D341Med (cell line): ENCODE measurements around the gene BRCC3.

Experiments
- DNase-seq: peaks from one replicate; pipeline ENCODE4 v3.0.0; 2012; ENCODE audit warnings: low spot score

BRCC3 gene

DNA sequence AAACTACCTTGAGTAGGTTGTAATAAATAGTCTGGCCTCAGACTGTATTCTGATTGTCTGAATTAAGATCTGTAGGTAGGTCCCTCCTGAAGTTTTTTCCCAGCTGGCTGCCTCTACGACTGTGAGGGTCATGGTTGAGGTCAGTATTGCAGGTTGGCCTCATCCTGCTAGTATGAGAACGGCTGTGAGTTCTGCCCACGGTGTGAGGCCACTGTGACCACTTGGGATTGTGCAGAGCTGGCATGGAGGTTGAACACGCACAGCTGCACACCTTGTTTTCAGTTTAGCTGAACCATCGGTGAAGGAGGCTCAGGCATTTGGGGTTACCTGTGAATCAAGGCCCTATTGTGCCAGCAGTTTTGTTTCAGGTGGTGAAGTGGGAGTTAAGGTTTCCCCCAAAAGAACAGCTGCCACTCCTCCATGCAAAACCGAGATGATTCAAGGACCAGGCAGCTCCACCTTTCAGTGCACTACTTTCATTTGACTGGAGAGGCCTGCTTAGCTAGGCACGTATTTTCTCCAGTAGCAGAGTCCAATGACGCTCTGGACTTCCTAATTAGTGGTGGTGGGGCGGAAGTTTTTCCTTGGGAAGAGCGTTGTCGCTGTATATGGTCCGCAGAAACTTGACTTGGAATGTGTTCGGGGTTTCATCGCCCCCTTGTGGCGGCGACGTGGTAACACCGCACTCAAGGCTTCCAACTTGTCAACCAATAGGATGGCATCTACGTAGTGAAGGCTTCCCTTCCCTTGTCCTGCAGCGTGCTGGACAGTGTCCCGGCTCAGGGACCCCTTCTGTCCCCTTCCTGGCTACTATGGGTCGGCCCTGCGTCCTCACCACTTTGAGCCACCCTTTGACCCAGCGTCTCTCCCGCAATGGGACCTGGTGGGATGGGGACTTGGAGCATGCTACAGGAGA, 14.2 kb upstream of the BRCC3 start:
- DNase-seq: peak; percentile 73

DNA sequence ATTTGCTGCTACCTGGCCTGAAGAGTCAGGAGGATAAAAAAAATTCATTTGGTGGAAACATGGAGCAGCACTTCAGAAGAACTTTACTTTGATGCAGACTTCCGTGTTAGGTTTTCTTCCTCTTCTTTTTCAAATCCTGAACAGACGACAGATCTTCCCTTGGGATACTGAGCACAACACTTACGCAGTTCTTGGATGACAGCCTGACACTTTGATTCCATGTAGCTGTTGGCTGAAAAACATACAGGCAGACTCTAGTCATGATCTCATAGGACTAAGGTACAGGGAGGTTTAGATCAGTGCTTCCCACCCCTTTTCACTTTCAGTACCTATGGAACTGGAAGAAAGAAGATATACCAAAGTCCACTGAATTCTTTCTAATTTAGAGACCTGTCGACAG, 9.5 kb upstream of the BRCC3 start:
- DNase-seq: no peak

DNA sequence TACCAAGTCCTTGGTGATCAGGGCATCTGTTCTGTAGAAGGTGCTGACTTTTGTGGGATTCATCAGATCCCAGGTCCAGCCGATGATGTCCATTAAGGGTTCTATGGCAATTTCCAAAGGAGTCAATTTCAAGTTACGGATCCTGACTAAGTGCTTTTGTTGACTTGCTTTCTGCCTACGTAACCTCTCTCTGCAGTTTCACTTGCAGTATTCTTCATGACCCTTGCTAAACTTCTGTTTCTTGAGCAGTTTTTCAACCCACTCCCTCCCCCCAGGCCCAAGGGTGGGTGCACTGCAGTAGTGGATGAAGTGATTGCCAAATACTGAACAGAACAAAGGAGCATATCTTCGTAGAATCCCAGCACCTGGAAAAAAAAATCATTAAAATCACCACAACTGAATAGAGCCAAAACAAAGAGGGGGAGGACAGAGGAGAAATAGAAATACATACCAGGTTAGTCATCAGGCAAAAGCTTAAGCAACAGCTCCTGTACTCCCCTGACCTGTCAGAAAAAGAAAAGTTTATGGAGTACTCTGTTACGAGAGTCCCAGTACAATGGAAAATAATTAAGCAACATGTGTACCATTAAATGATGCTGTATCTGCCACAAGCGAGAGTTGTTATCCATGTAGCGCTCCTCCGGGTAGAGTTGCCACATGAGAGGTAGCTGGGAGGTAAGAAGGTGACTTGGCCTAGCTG, 6.1 kb upstream of the BRCC3 start:
- DNase-seq: no peak

DNA sequence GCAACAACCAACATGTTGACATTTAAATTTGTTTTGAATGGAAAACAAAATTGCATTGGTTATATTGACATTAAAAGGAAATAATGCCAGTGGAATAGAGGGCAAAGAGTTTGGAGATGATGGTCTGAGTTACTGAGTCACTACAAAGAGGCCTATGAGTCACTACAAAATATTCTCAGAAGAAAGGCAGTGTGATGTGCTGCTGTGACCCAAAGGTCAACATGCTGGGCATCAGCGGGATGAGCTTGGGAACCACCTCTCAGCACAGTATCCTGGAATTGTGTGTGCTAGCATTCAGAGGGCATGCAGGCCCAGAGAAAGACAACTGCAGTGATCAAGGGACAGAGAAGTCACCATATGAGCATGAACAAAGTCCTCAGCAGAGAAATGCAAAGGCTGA, 3.1 kb upstream of the BRCC3 start:
- DNase-seq: no peak

DNA sequence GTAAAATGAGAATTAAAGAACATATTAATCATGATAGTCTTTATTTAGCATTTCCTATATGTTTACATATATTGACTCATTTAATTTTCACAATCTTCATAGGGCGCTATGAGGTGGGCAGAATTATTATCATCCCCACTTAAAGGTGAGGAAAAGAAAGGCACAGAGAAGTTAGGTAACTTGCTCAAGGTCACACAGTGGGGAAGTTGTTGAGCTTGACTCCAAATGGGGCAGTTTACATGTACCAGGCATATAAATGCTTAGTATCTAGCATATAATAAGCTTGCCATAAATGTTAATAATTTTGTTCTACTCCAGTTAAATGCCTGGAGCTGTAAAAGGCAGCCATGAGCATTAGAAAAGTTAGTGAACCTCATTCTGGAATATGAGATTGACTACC, 1.9 kb upstream of the BRCC3 start:
- DNase-seq: no peak

DNA sequence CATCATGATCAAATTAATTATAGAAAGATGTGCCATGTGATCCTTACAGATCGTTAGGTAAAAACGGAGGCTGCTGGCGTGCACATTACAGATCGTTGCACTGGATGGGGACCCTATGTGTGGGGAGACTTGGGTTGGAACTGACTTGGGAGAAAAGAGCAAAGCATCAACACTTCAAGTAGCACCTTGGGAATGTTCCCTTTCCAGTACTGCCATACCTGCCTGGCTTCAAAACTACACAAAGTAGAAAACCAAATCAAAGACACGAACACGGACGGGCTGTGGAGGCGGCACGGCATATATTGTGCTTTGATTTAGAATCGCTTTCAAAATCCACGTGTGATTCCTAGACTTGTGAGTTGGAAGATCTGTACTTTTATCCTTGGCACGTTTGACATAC, 1.3 kb upstream of the BRCC3 start:
- DNase-seq: no peak

DNA sequence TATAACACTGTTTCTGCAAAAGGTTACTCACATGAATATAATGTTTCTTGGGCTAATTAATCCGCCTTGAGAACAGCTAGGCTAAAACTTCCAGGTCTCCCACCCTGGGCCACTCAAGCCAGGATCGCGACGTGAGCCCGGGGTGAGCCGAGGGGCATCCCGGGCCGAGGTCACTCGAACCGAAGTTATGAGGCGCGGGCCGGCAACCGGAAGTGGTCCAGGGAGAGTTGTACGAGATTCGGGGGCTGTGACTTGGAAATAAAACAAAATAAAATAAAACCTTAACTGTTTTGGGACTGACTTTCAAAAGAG, 689 bp upstream of the BRCC3 start:
- DNase-seq: peak; percentile 55

DNA sequence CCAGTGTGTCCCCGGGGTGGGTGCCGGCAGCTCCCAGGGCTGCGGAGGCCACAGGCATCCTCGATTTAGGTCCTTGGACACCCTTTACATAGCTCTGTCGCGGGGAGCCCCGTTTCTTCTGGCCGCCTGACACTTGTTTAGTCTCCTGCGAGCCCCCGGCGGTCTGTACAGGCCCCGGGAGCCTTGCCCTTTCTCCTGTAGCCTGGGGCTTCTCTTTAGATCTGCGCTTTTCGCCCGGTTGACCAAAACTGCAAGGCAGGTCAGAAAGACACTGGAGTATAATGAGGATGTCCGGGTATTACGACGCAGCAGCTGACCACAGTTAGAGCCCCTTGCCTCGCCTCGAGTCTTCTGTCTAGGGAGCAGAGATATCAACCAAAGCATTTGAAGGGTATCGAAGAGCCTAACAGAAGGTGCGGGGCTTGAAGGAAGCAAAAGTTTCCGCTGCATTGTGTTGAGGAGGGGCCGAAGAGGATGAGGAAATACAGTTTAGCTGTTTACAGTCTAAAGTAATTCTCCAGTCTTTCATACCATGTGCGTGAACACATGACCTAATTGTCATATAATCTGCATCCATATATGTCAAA, 479 bp downstream of the BRCC3 start:
- no peak for DNase-seq

DNA sequence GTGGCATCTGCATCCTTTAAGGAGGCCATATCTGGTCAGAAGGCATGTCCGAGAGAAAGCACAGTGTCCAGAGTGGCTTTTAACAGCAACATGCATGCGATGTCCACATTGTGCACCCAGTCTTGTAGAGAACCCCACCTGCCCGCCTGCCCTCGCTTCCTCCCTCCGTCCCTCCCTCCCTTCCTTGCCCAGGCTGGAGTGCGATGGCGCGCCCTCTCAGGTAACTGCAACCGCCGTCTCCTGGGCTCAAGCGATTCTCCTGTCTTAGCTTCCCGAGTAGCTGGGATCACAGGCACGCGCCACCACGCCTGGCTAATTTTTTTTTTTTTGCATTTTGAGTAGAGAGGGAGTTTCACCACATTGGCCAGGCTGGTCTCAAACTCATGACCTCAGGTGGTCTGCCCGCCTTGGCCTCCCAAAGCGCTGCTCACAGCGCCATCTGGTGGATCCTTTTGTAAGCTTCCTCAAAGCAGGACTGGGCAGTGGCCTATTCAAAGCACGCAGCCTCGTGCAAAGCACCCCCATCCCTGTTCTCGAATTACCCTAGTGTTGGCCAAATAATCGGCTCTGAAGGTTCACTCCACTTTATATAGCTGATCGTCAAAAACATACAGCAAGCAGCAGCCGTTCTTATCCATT, 15.0 kb downstream of the BRCC3 start:
- DNase-seq: peak; percentile 43

DNA sequence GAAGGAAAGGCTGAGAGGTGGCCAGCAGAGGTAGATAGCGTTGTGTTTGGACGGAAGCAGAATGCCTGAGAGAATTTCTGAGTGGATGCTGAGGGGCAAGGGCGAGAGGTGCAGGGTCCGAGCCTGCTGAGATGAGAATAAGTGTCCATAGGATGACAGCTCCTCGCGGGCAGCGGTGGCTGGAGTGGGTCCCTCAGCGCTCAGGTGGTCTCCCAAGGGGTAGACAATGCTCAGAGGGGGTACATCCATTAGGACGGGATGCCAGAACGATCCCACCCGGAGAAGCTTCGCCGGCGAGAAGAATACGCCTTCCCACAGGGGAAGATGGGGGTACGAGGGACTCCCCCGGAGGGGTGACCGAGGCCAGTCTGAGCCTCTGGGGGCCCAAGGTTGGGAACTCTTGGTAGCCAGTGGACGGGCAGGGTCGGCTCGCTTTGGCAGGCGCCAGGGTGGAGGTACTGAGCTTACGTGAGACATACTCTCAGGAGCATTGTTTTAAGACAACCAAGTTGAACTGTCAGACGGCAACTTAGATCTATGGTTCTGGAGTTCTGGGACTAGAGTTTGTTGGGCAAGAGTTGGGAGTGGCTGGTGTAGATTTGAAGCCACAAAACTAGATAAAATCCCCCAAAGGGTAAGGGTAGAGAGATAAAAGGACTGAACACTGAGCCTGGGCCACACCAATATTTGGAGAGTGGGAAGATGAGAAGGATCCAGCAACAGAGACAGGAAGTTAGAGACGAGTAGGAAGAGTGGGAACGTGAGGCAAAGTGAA, 15.8 kb downstream of the BRCC3 start:
- DNase-seq: no peak

DNA sequence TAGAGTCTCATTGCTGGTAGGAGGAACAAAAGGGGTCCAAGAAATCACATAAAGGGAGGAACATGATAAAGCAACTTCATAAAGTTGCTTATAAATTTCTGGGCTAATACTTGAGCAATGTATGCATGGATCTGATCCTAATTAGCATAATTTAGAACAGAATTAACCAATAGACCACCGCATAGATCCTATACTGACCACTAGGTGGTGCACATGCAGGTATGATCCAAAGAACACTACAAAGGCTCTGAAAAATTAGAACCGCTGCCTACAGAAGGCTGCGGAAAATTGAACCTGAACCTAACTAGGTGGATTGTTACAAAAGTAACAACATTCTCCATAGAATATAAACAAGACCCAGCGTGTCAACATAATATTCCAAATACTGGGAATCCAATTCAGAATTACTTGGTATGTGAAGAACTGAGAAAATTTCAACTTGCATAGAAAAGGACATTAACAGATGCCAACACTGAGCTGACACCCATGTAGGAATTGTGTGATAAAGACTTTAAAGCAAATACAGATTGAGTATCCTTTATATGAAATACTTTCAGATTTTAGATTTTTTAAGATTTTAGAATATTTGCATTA, 23.3 kb downstream of the BRCC3 start:
- DNase-seq: peak; percentile 38

DNA sequence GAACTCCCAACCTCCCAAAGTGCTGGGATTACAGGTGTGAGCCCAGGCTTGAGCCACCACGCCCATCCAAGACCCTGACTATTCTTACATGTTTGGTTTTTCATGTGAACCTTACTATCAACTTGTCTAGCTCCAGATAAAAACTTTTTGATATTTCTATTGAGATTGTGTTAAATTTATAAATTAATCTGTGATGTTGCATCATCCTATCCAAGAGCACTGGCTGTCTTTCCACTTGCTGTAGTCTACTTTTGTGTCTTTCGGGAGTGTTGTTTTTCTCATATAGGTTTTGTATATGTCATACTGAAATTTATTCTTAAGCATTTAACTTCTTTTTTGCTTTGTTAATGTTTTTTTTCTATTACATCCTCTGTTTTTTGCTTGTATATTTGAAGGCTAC, 34.6 kb downstream of the BRCC3 start:
- no peak for DNase-seq

DNA sequence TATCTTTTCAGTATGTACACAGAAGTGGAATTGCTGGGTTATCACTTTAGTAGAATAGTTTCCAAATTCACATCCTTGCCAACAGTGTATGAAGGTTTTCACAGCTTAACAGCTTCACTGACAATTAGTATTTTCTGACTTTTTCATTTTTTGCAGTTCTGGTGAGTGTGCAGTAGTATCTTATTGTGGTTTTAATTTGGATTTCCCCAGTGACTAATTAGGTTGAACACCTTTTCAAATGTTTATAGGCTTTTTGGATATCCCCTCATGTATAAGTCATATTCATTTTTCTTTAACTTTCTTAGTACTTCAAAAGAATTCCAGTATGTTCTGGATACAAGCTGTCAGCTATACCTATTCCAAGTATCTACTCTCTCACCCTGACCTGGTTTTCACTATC, 37.1 kb downstream of the BRCC3 start:
- DNase-seq: no peak

DNA sequence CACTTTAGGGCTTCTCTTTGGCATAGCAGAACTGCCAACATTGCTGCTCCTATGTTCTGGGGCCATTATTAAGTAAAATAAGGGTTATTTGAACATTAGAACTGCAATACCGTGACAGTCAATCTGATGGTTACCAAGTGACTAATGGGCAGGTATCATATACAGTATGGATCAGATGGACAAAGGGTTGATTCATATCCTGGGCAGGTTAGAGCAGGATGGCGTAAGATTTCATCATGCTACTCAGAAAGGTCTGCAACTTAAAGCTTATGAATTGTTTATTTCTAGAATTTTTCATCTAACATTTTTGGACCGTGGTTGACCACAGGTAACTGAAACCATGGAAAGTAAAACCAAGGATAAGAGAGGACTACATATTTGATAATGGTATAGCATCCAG, 40.9 kb downstream of the BRCC3 start:
- no peak for DNase-seq

DNA sequence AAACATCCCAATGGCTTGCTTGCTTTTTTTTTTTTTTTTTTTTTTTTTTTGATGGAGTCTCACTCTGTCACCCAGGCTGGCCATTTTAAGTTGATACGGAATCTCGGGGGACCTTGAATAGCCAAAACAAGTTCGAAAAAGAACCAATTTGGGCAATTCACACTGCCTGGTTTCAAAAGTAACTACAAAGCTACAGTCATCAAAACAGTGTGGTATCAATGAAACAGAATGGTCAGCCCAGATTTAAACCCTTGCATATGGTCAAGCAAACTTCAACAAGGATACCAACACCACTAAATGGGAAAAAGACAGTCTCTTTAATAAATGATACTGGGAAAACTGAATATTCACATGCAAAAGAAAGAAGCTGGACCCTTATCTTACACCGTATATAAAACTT, 41.8 kb downstream of the BRCC3 start:
- no peak for DNase-seq

DNA sequence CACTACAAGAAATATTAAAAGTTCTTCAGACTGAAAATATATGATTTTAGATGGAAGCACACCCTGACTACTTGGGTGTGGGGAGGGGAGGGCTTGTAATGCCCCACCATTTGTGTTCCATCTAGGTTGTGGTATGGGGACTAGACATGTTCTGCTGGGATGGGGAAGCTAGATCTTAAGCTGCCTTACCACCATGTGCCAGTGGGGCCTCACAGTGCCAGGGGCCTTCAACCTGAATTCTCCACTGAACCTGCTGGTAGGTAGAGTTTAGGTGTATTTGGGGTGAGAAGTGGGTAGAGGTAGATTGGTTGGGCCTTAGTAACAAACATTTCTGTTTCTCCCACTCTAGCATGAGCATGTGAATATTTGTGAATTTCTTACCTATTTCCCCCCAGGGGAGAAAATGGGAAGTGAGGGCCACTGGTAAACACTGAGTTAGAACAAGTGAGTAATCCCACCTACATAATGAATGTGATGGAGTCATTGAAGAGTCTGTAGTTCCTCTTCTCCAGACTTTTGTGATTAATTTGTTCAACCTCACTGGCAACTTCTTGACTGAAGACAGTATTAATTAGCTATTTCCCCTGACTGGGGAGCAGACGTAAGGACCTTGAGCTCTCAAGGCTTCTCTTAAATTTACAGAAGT, 44.0 kb downstream of the BRCC3 start:
- no peak for DNase-seq

DNA sequence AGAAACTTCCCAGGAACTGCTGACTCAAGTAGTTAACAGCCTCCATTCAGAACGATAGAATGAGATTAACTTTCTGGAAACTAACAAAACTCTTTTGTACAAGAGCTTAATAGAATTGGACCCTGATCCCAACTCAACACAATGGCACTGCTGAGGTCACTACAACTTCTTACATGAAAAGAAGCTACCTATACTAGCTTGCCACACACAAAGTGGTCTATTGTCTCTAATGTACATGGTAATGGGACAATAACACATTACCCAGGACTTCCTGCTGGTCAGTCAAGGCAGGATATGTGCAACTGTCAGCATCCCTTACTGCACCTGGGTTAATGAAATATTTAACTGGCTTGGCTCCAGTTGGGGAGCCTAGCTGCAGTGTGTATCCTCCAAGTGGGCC, 56.2 kb downstream of the BRCC3 start:
- DNase-seq: no peak

DNA sequence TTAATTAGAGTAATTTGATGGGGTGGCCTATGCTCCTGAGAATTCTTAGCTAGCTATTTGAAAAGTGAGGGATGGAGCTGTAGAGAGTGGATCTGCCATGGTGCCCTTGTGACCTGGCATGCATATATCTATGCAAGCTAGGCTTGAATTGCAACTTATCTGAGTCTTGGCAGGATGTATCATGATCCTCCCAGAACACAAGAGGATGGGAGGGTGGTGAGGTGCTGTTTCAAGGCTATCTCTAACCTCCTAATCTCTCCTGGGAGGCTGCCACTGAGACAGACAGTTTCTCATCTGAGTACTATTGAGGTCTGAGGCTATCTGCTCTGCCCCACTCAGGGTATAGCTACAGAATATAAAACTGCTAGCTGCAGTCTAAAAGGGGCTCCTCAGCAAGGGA, 56.6 kb downstream of the BRCC3 start:
- no peak for DNase-seq

DNA sequence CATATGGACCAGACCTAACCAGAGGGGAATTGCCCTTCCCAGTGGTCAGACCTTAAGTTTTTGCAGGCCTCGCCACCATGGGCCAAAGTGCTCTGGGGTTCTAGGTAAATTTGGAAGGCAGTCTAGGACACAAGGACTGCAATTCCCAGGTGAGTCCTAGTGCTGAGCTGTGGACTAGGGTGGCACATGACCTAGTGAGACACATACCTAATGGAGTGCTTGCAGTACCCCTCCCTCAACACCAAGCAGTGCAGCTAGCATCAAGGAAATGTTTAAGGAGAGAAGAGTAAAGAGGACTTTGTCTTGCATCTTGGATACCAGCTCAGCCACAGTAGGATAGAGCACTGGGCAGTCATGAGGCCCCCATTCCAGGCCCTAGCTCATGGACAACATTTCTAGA, 60.8 kb downstream of the BRCC3 start:
- DNase-seq: no peak

DNA sequence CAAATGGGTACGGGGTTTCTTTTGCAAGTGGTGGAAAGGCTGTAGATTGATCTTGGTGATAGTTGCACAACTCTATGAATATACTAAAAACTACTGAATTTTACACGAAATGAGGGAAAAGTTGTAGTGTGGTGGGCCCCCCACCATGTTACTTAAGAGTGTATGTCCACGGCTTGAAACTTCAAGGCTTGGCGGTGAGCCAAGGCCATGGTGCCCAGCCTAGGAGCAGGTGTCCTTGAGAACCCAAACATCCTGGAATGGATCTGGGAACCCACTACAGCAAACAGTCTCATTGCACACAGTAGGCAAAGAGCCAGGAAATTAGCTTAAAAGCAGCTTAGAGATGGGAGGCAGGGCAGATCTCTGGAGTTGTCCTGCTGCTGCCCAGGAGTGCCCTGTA, 62.9 kb downstream of the BRCC3 start:
- no peak for DNase-seq

DNA sequence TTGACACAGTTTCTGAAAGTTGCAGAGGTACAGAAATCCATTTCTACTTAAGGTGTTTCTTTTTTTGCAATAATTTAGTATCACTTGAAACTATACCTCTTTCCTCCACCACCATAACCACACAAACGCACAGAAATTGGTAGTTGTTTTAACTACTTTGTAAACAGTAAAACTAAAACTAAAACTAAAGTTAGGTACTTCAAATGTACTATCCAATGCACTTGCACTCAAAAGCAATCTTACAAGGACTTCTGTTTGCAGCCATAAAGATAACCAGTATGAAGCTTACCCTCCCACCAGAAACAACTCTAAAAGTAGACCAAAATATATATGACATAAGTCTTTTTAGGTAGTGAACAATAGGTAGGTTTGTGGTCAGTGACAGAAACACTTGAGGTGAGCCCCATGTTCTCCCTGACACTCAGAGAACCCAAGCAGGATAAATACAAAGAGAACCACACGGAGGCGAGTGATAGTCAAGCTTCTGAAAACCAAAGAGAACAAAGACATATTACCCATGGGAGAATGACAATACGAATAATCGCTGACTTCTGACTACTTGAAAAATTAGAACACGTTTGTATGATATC, 72.7 kb downstream of the BRCC3 start:
- DNase-seq: no peak
